Loucy (cell line): ENCODE measurements around the gene PLPP1.

Experiments
- H2AFZ ChIP-seq: fragments of 200-600 bp; sonication (generic); 2 replicates; pipeline ENCODE4 v1.6.0; 2016; ENCODE audit warnings: antibody characterized with exemption, mild to moderate bottlenecking, low read length, moderate library complexity
- H3F3A ChIP-seq: fragments of 200-600 bp; 2 replicates; pipeline ENCODE4 v1.6.0; 2016; ENCODE audit warnings: antibody characterized with exemption, low read depth, mild to moderate bottlenecking
- H3K27me3 ChIP-seq: fragments of 200-600 bp; sonication (generic); 2 replicates; pipeline ENCODE4 v1.6.1; 2014; ENCODE audit warnings: low read length, mild to moderate bottlenecking; ENCODE audit not compliant: insufficient read depth, poor library complexity, severe bottlenecking
- H3K36me3 ChIP-seq: fragments of 200-600 bp; sonication (generic); 2 replicates; pipeline ENCODE4 v1.6.1; 2016; ENCODE audit warnings: low read length; ENCODE audit not compliant: insufficient read depth
- H3K4me1 ChIP-seq: fragments of 200-600 bp; sonication (generic); 2 replicates; pipeline ENCODE4 v1.5.1; 2014; ENCODE audit warnings: low read length, mild to moderate bottlenecking; ENCODE audit not compliant: insufficient read depth, poor library complexity, severe bottlenecking
- H3K4me2 ChIP-seq: fragments of 200-600 bp; sonication (generic); 2 replicates; pipeline ENCODE4 v1.6.0; 2014; ENCODE audit warnings: antibody characterized with exemption, low read length, low read depth, mild to moderate bottlenecking; ENCODE audit not compliant: poor library complexity, severe bottlenecking
- H3K4me3 ChIP-seq: fragments of 200-600 bp; sonication (generic); 2 replicates; pipeline ENCODE4 v1.5.1; 2014; ENCODE audit warnings: low read length, mild to moderate bottlenecking, mixed read lengths; ENCODE audit not compliant: poor library complexity, severe bottlenecking
- H3K79me2 ChIP-seq: fragments of 200-600 bp; sonication (generic); 2 replicates; pipeline ENCODE4 v1.6.1; 2014; ENCODE audit warnings: low read length; ENCODE audit not compliant: insufficient read depth
- H3K9ac ChIP-seq: fragments of 200-600 bp; sonication (generic); 2 replicates; pipeline ENCODE4 v1.6.0; 2014; ENCODE audit warnings: mild to moderate bottlenecking, low read depth, low read length, moderate library complexity; ENCODE audit not compliant: poor library complexity, severe bottlenecking
- H3K9me2 ChIP-seq: fragments of 200-600 bp; sonication (generic); replicated peaks from 2 replicates; pipeline ENCODE4 v1.6.1; 2016; ENCODE audit warnings: low read depth, low read length, mixed read lengths
- H3K9me3 ChIP-seq: fragments of 200-600 bp; sonication (generic); 2 replicates; pipeline ENCODE4 v1.6.1; 2014; ENCODE audit warnings: mild to moderate bottlenecking, antibody characterized with exemption, low read length, low read depth; ENCODE audit not compliant: insufficient read depth
- H4K20me1 ChIP-seq: fragments of 200-600 bp; sonication (generic); 2 replicates; pipeline ENCODE4 v1.6.0; 2014; ENCODE audit warnings: antibody characterized with exemption, low read length, mild to moderate bottlenecking; ENCODE audit not compliant: insufficient read depth, poor library complexity, severe bottlenecking
- EZH2phosphoT487 ChIP-seq: fragments of 200-600 bp; IDR thresholded peaks from 2 replicates; pipeline ENCODE4 v1.6.1; 2018; ENCODE audit warnings: antibody characterized with exemption, mild to moderate bottlenecking, moderate library complexity, borderline replicate concordance
- TF ChIP-seq, protein P1 (sequence below): fragments of 200-600 bp; sonication (generic); conservative IDR thresholded peaks from 2 replicates; pipeline ENCODE4 v1.5.1; 2014; ENCODE audit warnings: mild to moderate bottlenecking, antibody characterized with exemption, low read length

Gene PLPP1

GRCh38 chr5:55407059-55407684, 127.6 kb downstream of the PLPP1 start:
- no peaks in the 10 kb centered on the region for H3K9me2 ChIP-seq
- no peak overlapping the region for H3K4me2 ChIP-seq
- no peaks in the 10 kb centered on the region for H3K9me3 ChIP-seq
- H2AFZ ChIP-seq, result no peak overlapping the region
- no peaks in the 10 kb centered on the region for H4K20me1 ChIP-seq
- H3K36me3 ChIP-seq, result peaks cover 65% of the 10 kb centered on the region; the same call in 1 of the 2 replicates
- TF ChIP-seq, protein P1, sequence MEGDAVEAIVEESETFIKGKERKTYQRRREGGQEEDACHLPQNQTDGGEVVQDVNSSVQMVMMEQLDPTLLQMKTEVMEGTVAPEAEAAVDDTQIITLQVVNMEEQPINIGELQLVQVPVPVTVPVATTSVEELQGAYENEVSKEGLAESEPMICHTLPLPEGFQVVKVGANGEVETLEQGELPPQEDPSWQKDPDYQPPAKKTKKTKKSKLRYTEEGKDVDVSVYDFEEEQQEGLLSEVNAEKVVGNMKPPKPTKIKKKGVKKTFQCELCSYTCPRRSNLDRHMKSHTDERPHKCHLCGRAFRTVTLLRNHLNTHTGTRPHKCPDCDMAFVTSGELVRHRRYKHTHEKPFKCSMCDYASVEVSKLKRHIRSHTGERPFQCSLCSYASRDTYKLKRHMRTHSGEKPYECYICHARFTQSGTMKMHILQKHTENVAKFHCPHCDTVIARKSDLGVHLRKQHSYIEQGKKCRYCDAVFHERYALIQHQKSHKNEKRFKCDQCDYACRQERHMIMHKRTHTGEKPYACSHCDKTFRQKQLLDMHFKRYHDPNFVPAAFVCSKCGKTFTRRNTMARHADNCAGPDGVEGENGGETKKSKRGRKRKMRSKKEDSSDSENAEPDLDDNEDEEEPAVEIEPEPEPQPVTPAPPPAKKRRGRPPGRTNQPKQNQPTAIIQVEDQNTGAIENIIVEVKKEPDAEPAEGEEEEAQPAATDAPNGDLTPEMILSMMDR, result peak; percentile 75
- no peak for TF ChIP-seq EZH2phosphoT487
- H3K4me1 ChIP-seq, result no peaks in the 10 kb centered on the region
- H3K27me3 ChIP-seq, result no peaks in the 10 kb centered on the region
- H3K9ac ChIP-seq, result no peak overlapping the region
- no peaks in the 10 kb centered on the region for H3K79me2 ChIP-seq
- no peak overlapping the region for H3K4me3 ChIP-seq
- H3F3A ChIP-seq, result no peaks in the 10 kb centered on the region

DNA sequence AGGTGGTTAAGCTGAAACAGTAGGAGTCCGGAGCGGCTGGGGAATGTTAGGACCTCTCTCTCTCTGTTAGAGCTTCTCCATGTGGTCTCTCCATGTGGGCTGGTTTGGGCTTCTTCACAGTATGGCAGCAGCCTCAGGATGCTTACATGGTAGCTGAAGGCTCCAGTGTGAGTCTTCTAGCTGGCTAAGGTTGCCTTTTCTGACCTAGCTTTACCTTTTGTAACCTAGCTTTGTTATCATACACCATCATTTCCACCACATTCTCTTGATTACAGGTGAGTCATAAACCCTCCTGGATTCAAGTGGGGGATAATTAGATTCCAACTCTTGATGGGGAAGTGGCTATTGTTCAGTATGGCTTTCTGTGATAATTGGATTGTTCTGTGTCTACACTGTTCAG, 128.5 kb downstream of the PLPP1 start:
- no peak overlapping the region for H3K4me3 ChIP-seq
- peaks cover 66% of the 10 kb centered on the region; the same call in 1 of the 2 replicates for H3K36me3 ChIP-seq
- H3K9ac ChIP-seq, result no peak overlapping the region

GRCh38 chr5:55402199-55402598, 132.6 kb downstream of the PLPP1 start:
- no peak overlapping the region for H2AFZ ChIP-seq
- TF ChIP-seq EZH2phosphoT487, result no peak
- TF ChIP-seq, protein P1, result peak; percentile 43; the same call in 1 of the 2 replicates
- H3K9me2 ChIP-seq, result no peaks in the 10 kb centered on the region
- H4K20me1 ChIP-seq, result no peaks in the 10 kb centered on the region
- no peaks in the 10 kb centered on the region for H3K27me3 ChIP-seq
- H3K9me3 ChIP-seq, result no peaks in the 10 kb centered on the region
- no peaks in the 10 kb centered on the region for H3K4me1 ChIP-seq
- no peak overlapping the region for H3K4me2 ChIP-seq
- H3K79me2 ChIP-seq, result no peaks in the 10 kb centered on the region
- no peak overlapping the region for H3K4me3 ChIP-seq
- H3F3A ChIP-seq, result no peaks in the 10 kb centered on the region
- peaks cover 82% of the 10 kb centered on the region; the same call in 1 of the 2 replicates for H3K36me3 ChIP-seq
- no peak overlapping the region for H3K9ac ChIP-seq

More for the DNA sequence above, 128.5 kb downstream of the PLPP1 start:
- H2AFZ ChIP-seq, result no peak overlapping the region
- no peaks in the 10 kb centered on the region for H4K20me1 ChIP-seq
- no peaks in the 10 kb centered on the region for H3K79me2 ChIP-seq
- H3K9me3 ChIP-seq, result no peaks in the 10 kb centered on the region
- TF ChIP-seq EZH2phosphoT487, result no peak
- TF ChIP-seq, protein P1, result no peak
- no peaks in the 10 kb centered on the region for H3K27me3 ChIP-seq
- no peaks in the 10 kb centered on the region for H3F3A ChIP-seq
- no peaks in the 10 kb centered on the region for H3K9me2 ChIP-seq
- no peaks in the 10 kb centered on the region for H3K4me1 ChIP-seq
- H3K4me2 ChIP-seq, result no peak overlapping the region
